ENCODE results near the gene PPP1R16B. TPM values are rescaled to one million over a fixed set of nuclear protein-coding genes. Genes with fewer than 3 reads are reported as not detected.

Gene PPP1R16B
- total and polyA plus RNA-seq, 2 of the 8 experiments (the other 6 are each of a cell fraction or from before 2014, with no cell fraction given) = 2.6 to 8.9 TPM

- TF ChIP-seq NANOG (IDR thresholded peaks at IDR 0.05; ENCODE audit: insufficient read depth, low read depth, low read length, poor library complexity, severe bottlenecking) = no peak
- TF ChIP-seq JUN (IDR thresholded peaks at IDR 0.05; ENCODE audit: low read depth, low read length) = no peak
- no peak for TF ChIP-seq BACH1 (IDR thresholded peaks at IDR 0.05; ENCODE audit: low read length)
- no peak for TF ChIP-seq SAP30 (IDR thresholded peaks at IDR 0.05; ENCODE audit: insufficient read depth, insufficient replicate concordance, low read length)
- TF ChIP-seq GABPA (IDR thresholded peaks at IDR 0.05; ENCODE audit: borderline replicate concordance, insufficient read depth, low read length) = no peak
- TF ChIP-seq SP2 (IDR thresholded peaks at IDR 0.05; ENCODE audit: low read length) = no peak
Observed at GRCh38 chr20:38804221-38804620, 1.3 kb upstream of the PPP1R16B start (continued).
